Skin epidermis (tissue), 12 donors: ENCODE results near the gene GPS1.
A peak's percentile ranks its signal among the peaks of the same experiment; 100 is the strongest.

Experiments used
- H3K27ac ChIP-seq, 21 experiments: fragments of 200-600 bp; sonication (generic) in 11 of 21; one replicate each; pipeline ENCODE4 v1.5.0; 2020; ENCODE audit warnings: mild to moderate bottlenecking in 3 of 21, inconsistent platforms in 2 of 21, moderate library complexity in 2 of 21
- H3K4me3 ChIP-seq, 7 experiments: fragments of 200-600 bp; sonication (generic) in 2 of 7; one replicate each; pipeline ENCODE4 v1.5.0; 2020; ENCODE audit warnings: inconsistent platforms in 2 of 7, mild to moderate bottlenecking in 2 of 7, moderate library complexity in 1 of 7

Gene GPS1

DNA sequence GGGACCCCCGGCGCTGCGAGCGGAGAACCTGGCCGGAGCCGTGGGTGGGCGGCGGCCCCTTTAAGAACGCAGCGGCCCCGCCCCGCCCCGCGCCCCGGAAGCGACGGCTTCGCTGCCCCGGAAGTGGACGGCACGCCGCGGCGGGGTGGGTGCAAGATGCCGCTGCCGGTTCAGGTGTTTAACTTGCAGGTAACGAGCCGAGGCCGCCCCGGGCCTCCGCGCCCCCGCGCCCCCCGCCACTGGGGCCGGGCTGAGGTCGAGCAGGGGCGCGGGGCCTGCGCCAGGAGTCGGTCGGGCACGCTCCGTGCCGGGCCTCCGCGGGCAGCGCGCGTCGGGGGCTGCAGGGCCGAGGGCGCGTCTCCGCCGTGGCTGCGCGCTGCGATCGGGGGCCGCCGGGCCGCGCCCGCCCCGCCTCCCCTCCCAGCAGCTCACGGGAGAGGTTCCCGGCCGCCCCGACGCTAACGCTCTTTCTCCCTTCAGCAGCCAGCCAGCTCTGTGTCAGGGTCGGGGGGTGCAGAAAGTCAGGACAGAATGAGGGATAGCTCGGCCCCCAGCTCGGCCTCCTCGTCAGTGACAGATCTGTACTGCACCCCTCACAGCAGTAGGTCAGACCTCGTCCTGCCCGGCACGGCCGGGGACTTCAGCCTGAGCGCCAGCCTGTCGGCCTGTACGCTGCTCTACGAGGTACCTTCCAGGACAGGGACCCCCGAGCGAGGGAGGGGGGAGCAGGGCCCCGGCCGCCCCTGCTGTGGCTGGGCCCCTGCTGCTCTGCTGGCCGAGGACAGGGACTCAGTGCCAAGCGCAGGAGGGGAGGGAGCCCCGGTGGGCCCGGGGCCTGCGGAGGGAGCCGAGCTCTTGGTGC, at the start of gene GPS1, which contains the start of gene RFNG:
GPS1 (plus strand) TSS at position 123 of the 862 bp plus-strand sequence; CDS start at position 157, 34 bp downstream.
RFNG (minus strand) TSS at position 36 of the 862 bp plus-strand sequence. CDS start 45 bp downstream, outside the sequence.
- peak within 1 kb of the TSS; percentile 65 to 88 (median 78) for H3K4me3 ChIP-seq
- peak within 1 kb of the TSS; percentile 37 to 91 (median 81) for H3K27ac ChIP-seq

GRCh38 chr17:82003411-82004381, 48.0 kb upstream of the GPS1 start:
- Histone ChIP-seq H3K4me3 (no peak overlapping the region), H3K27ac (peak overlapping the region in 14 of 21 experiments; percentile 6 to 71 (median 40))

- Histone ChIP-seq H3K27ac (peak overlapping the region in 8 of 21 experiments; percentile 6 to 71 (median 45)), H3K4me3 (no peak overlapping the region)
Observed at GRCh38 chr17:82004517-82005455, 46.9 kb upstream of the GPS1 start.

- Histone ChIP-seq H3K27ac (no peak overlapping the region), H3K4me3 (no peak overlapping the region)
Observed at GRCh38 chr17:82005701-82006348, 45.9 kb upstream of the GPS1 start.

DNA sequence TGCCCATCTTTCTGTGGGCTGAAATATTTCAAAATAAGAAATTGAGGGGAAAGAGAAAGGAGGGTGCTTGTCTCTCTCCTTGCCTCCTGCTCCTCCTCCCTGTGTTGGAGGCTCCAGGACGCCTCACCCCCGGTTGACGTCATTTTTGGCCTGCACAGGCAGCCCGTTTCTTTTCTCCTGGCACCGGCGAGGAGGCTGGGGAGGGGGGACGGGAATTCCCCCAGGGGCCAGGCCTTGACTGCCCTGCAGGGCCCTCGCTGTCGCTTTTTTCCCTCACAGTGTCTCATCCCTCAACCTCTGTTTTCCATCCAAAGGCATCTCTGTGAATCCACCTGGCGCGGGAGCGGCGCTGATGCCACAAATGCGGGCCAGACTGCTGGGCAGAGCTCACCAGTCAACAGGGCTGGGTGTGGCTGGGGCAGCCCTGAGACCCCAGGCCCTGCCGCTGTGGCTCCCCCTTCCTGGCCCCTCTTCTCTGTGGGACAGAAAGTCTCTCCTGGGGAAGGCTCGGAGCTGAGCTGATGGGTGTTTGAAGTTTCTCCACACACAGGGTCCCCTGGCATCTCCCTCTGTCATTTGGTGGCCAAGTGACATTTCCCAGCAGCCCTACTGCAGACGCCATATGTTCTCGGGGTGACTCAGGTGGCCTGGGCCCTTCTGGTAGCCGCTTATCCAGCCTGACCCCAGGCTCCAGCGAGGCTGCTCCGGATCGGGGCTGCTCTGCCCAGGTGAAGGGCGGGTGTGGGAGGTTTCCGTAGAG, 45.0 kb upstream of the GPS1 start:
- no peak overlapping the region for H3K4me3 ChIP-seq
- H3K27ac ChIP-seq = no peak overlapping the region

GRCh38 chr17:82007228-82007494, 44.5 kb upstream of the GPS1 start:
- no peak overlapping the region for H3K27ac ChIP-seq
- no peak overlapping the region for H3K4me3 ChIP-seq

DNA sequence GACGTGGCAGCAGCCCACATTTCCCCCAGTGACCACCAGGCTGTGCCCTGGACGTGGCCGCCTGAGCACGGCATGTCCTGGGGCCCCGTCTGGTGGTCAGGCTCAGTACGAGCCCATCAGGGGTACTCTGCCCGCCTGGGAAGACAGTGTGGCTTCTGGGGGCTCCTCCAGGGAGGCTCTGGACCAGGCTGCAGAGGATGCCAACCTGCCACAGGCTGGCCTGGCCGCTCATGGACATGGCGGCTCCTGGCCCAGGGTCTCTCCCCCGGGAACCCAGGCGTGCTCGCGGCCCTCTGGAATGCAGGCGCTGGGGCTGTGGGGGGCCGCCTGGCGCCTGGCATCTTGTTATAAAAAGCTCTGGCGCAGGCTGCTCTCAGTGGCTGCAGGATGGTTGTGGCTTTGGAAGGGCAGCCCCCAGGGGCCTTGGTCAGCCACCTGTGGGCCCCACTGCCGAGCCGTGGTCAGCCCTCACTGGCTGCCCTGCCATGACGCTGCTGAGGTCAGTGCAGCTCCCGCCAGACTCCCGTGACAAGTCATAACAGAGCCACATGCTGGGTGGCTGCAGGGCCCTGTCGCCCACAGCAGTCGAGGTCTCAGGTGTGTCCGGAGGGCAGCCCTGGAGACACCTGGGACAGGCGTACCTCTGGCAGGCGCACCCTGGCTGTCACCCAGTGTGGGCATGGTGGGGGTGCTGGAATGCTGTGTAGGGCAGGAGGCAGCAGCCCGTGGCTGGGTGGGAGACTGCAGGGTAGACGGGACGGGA, 44.0 kb upstream of the GPS1 start:
- H3K4me3 ChIP-seq = no peak overlapping the region

DNA sequence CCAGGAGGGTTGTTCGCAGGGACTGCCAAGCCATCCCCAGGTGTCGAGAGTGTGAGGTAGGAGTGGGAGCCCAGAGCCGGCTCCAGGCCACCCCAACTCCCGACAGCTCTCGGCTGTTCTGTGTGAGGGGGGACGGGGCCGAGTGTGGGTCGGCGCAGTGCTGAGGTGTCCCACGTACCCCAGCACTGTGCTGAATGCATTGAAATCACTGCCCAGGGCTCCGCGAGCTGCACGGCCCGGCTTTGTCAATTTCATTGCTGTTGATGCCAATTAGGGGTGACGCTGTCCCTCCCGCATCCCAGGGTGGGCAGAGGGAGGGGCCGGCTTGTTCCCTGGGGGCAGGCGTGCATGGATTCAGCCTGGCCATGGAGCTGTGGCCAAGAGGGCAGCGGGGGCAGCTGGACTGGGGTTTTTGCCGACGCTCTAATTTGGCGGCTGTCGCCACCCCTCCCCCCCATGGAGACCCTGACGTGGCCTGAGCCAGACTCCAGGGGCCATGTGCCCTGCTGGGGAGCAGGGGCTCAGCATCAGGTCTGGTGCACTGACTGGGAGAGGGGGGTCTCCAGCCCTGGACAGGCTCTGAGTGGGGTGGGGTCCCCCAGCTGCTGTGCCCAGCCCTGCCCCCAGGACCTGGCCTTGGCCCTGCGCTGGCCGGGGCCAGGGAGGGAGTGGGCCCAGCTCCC, 43.3 kb upstream of the GPS1 start:
- H3K4me3 ChIP-seq = no peak overlapping the region
- no peak overlapping the region for H3K27ac ChIP-seq

More for the DNA sequence above, 44.0 kb upstream of the GPS1 start:
- no peak overlapping the region for H3K27ac ChIP-seq

DNA sequence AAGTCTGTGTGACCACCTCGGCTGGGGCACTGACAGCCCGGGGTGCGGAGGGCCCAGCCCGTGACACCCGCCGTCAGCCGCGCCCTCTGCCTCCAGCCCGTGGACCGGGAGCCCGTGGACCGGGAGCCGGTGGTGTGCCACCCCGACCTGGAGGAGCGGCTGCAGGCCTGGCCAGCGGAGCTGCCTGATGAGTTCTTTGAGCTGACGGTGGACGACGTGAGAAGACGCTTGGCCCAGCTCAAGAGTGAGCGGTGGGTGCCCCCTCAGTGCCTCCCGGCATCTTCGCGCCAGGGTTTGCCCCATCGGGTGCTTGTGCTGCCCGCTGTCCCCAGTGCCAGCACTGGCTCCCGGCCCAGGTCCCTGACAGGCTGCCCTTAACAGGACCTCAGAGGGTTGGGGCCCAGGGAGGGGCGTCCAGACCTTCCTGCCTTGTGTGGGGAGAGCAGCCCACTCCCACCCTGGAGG, 42.7 kb upstream of the GPS1 start:
- no peak overlapping the region for H3K27ac ChIP-seq

GRCh38 chr17:82009413-82009812, 42.3 kb upstream of the GPS1 start:
- no peak overlapping the region for H3K4me3 ChIP-seq

More for the DNA sequence above, 42.7 kb upstream of the GPS1 start:
- H3K4me3 ChIP-seq = no peak overlapping the region

DNA sequence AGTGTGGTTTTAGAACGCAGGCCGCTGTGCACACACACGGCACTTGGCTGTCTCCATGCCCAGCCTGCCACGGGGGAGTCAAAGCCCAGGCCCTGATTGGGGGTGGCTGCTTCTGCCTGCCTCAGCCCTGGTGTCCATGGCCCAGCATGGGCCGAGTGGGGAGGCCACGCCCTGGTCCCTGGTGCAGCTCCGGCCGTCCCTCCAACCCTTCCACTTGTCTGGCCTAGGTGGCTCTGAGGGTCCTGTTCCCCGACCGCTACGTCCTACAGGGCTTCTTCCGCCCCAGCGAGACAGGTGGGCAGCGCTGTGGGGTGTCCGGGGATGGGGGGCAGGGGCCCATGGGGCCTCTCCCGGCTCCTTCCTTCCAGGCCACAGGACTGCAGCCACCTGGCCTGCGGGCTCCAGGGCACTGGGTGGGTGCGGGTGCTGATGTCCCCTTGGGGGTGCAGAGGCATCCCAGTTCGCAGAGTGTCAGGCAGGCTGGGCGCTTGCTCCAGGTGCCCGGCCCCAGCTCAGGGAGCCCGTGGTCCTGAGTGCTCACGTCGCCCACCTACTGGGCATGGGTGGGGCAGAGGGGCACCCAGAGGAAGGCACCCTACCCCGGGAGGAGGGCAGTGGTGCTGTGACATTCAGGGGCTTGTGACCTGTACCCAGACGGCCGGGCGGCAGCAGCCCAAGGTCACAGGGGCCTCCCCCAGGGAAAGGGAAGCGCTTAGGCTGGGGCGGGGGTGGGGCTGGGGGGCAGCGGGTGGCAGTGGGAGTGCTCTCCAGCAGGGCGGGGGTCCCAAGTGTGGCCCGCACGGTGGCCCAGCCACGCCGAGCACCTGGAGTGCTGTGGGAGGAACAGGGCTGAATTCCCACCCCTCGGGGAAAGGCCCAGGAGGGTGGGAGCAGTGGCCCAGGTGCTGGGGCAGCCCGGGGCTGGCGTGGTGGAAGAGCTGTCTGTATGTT, 40.8 kb upstream of the GPS1 start:
- H3K27ac ChIP-seq = no peak overlapping the region
- no peak overlapping the region for H3K4me3 ChIP-seq

More at GRCh38 chr17:82009413-82009812, 42.3 kb upstream of the GPS1 start:
- H3K27ac ChIP-seq = no peak overlapping the region

GRCh38 chr17:82011617-82012187, 40.0 kb upstream of the GPS1 start:
- Histone ChIP-seq H3K27ac (peak overlapping the region in 2 of 21 experiments; percentile 54 to 65), H3K4me3 (no peak overlapping the region)

DNA sequence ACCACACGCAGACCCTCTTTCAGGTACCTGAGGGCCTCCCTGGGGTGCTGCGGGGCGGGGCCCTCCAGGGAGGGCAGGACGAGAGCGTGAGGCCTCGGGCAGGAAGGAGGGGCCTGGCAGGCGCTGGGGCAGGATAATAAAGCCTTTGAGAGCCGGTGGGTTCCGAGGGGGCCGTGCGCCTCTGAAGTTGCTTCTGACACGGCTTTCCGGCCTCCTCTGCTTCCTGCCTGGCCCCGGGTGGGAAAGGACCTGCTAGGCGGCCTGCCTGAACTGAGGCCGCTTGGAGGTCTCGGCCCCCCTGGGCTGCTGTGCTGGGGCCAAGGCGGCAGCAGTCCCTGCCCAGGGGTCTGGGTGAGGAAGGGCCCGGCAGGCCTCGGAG, 39.4 kb upstream of the GPS1 start:
- Histone ChIP-seq H3K27ac (peak overlapping the region in 9 of 21 experiments; percentile 14 to 77 (median 45)), H3K4me3 (no peak overlapping the region)

DNA sequence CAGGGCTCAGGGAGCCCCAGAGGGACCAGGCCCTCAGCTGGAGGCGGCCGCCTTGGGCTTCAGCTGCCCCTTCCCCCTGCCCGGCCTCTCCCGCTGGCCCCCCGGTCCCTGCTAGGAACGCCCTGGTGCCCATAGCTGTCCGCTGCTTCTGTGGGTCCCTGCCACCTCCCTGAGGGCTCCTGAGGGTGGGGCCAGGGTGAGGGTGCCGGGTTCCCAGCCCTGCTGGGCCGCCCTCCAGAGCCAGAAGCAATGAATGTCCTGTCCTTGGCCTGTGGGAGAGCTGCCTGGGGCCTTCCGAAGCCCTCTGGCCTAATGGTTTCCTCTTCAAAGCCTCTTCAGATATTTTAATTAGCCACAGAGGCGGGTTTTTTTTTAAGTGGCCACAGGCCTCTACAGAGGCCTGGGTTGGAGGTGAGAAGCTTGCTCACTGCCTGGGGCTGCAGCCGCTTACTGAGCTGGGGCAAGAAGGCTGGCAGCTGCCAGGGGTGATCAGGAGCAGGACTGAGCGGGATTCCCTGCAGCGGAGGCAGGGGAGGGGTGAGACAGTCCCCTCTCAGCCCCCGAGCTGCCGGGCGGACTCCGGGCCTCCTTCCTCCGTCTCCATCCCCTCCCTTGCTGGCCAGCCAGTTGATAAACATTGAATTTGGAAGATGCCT, 38.9 kb upstream of the GPS1 start:
- H3K27ac ChIP-seq = peak overlapping the region in 10 of 21 experiments; percentile 14 to 77 (median 44)
- no peak overlapping the region for H3K4me3 ChIP-seq

DNA sequence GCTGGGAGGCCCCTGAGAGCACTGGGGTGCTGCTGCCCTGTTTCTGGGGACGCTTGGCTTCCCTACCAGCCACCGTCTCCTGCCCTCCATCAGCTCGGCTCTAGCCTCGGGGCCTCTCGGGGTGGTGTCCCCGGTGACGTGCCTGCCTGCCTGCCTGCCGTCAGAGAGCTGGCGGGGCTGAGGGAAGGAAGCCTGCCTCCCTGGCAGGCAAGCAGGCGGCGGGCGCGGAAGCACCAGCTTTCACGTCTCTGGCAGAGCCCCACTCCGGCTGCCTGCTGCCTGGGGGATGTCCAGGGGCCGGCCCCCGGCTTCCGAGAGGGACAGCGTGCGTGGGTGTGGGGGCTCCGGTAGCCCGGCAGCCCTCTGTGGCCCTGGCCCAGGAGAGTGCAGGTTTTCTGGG, 38.4 kb upstream of the GPS1 start:
- peak overlapping the region in 9 of 21 experiments; percentile 11 to 77 (median 39) for H3K27ac ChIP-seq
- no peak overlapping the region for H3K4me3 ChIP-seq
